ENCODE results near the gene LRRK1.

The LRRK1 gene

GRCh38 chr15:100902436-100903167 lies 16.6 kb upstream of the LRRK1 start:
- no peaks in the 10 kb centered on the region for H3K79me2 ChIP-seq (ENCODE audit: control insufficient read depth, insufficient read depth, low read length, poor library complexity)
- no CpG with 5 or more reads among the region's 22 CpGs for WGBS (ENCODE audit: extremely low coverage, insufficient coverage, insufficient read length)
- no peak overlapping the region for H2AK5ac ChIP-seq (ENCODE audit: low read length)
- H2AFZ ChIP-seq (ENCODE audit: insufficient read depth, low read length, poor library complexity) = no peak overlapping the region
- no peak overlapping the region for H3K4ac ChIP-seq (ENCODE audit: low read depth, low read length)
- H2BK12ac ChIP-seq (ENCODE audit: low read length) = no peak overlapping the region
- no peaks in the 10 kb centered on the region for H3K36me3 ChIP-seq (ENCODE audit: control insufficient read depth in 1 of 2, insufficient read depth in 2 of 2, low read length in 2 of 2)
- H4K12ac ChIP-seq (ENCODE audit: low read depth, low read length) = no peak overlapping the region
- H3K4me3 ChIP-seq (ENCODE audit: low read depth, low read length) = no peak overlapping the region
- H3K4me2 ChIP-seq (ENCODE audit: low read length) = no peak overlapping the region
- no peaks in the 10 kb centered on the region for H3K27me3 ChIP-seq (ENCODE audit: insufficient read depth, low read length)
- H2BK5ac ChIP-seq (ENCODE audit: low read depth, low read length, poor library complexity) = no peak overlapping the region
- H3K9me3 ChIP-seq (ENCODE audit: insufficient read depth, low read depth, low read length) = no peaks in the 10 kb centered on the region
- no peak overlapping the region for H3K27ac ChIP-seq (ENCODE audit: low read depth, low read length)
- no peak overlapping the region for H3K9ac ChIP-seq (ENCODE audit: low read length)
- H3K14ac ChIP-seq (ENCODE audit: low read length) = no peak overlapping the region
- H4K91ac ChIP-seq (ENCODE audit: low read depth, low read length) = no peak overlapping the region
- H3K79me1 ChIP-seq (ENCODE audit: low read length) = no peaks in the 10 kb centered on the region
- peak; percentile 67 to 81 for DNase-seq
- no peak overlapping the region for H3K18ac ChIP-seq (ENCODE audit: low read length)
- H3K4me1 ChIP-seq (ENCODE audit: control insufficient read depth in 1 of 2, insufficient read depth in 2 of 2, low read length in 2 of 2) = peaks cover 2 to 7% of the 10 kb centered on the region in 2 experiments
- H4K8ac ChIP-seq (ENCODE audit: low read depth, low read length) = peak overlapping the region; percentile 39
- H2BK120ac ChIP-seq (ENCODE audit: insufficient read depth, low read length, poor library complexity) = no peak overlapping the region
- no peak overlapping the region for H3K23ac ChIP-seq (ENCODE audit: low read length)

DNA sequence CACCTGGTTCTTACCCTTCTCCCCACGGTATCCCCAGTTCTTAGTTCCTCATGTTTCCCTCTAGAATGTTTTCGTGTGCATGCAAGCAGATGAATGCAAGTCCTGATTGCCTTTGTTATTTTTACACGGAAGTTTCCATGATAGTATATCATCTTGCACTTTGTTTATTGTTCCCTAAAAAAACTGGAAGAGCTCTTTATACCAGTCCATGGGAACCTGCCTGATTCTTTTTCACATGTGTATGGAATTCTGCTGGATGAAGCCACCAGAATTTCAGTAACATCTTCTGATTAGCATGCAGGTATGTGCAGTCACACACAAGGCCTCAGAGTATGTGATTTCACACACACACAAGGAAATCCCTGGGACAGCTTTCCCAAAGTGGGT lies 16.0 kb upstream of the LRRK1 start:
- Histone ChIP-seq H3K14ac (ENCODE audit: low read length) (no peak overlapping the region), H4K8ac (ENCODE audit: low read depth, low read length) (no peak overlapping the region), H3K18ac (ENCODE audit: low read length) (no peak overlapping the region), H3K4me1 (ENCODE audit: control insufficient read depth in 1 of 2, insufficient read depth in 2 of 2, low read length in 2 of 2) (peaks cover 2 to 7% of the 10 kb centered on the region in 2 experiments), H3K9ac (ENCODE audit: low read length) (no peak overlapping the region), H4K12ac (ENCODE audit: low read depth, low read length) (no peak overlapping the region), H3K4ac (ENCODE audit: low read depth, low read length) (no peak overlapping the region), H4K91ac (ENCODE audit: low read depth, low read length) (no peak overlapping the region), H3K79me2 (ENCODE audit: control insufficient read depth, insufficient read depth, low read length, poor library complexity) (no peaks in the 10 kb centered on the region), H2BK5ac (ENCODE audit: low read depth, low read length, poor library complexity) (no peak overlapping the region), H3K9me3 (ENCODE audit: insufficient read depth, low read depth, low read length) (no peaks in the 10 kb centered on the region), H3K36me3 (ENCODE audit: control insufficient read depth in 1 of 2, insufficient read depth in 2 of 2, low read length in 2 of 2) (no peaks in the 10 kb centered on the region), H3K23ac (ENCODE audit: low read length) (no peak overlapping the region), H3K4me2 (ENCODE audit: low read length) (no peak overlapping the region), H2BK12ac (ENCODE audit: low read length) (no peak overlapping the region), H2BK120ac (ENCODE audit: insufficient read depth, low read length, poor library complexity) (no peak overlapping the region), H3K27me3 (ENCODE audit: insufficient read depth, low read length) (no peaks in the 10 kb centered on the region), H3K4me3 (ENCODE audit: low read depth, low read length) (no peak overlapping the region), H2AK5ac (ENCODE audit: low read length) (no peak overlapping the region), H3K27ac (ENCODE audit: low read depth, low read length) (no peak overlapping the region), H3K79me1 (ENCODE audit: low read length) (no peaks in the 10 kb centered on the region), H2AFZ (ENCODE audit: insufficient read depth, low read length, poor library complexity) (no peak overlapping the region)
- no CpG with 5 or more reads among the region's 3 CpGs for WGBS (ENCODE audit: extremely low coverage, insufficient coverage, insufficient read length)
- no peak for DNase-seq

GRCh38 chr15:100905850-100906249 lies 13.3 kb upstream of the LRRK1 start:
- no peak overlapping the region for H2BK5ac ChIP-seq (ENCODE audit: low read depth, low read length, poor library complexity)
- H4K91ac ChIP-seq (ENCODE audit: low read depth, low read length) = no peak overlapping the region
- H4K12ac ChIP-seq (ENCODE audit: low read depth, low read length) = no peak overlapping the region
- WGBS (ENCODE audit: extremely low coverage, insufficient coverage, insufficient read length) = no CpG with 5 or more reads among the region's 8 CpGs
- no peak overlapping the region for H3K14ac ChIP-seq (ENCODE audit: low read length)
- H3K79me1 ChIP-seq (ENCODE audit: low read length) = no peaks in the 10 kb centered on the region
- H3K79me2 ChIP-seq (ENCODE audit: control insufficient read depth, insufficient read depth, low read length, poor library complexity) = no peaks in the 10 kb centered on the region
- H2AFZ ChIP-seq (ENCODE audit: insufficient read depth, low read length, poor library complexity) = no peak overlapping the region
- no peak overlapping the region for H2BK120ac ChIP-seq (ENCODE audit: insufficient read depth, low read length, poor library complexity)
- H3K27me3 ChIP-seq (ENCODE audit: insufficient read depth, low read length) = no peaks in the 10 kb centered on the region
- no peak overlapping the region for H2AK5ac ChIP-seq (ENCODE audit: low read length)
- H3K4ac ChIP-seq (ENCODE audit: low read depth, low read length) = no peak overlapping the region
- H3K4me3 ChIP-seq (ENCODE audit: low read depth, low read length) = no peak overlapping the region
- no peak overlapping the region for H3K23ac ChIP-seq (ENCODE audit: low read length)
- no peak overlapping the region for H4K8ac ChIP-seq (ENCODE audit: low read depth, low read length)
- peaks cover 0 to 5% of the 10 kb centered on the region in 2 experiments for H3K4me1 ChIP-seq (ENCODE audit: control insufficient read depth in 1 of 2, insufficient read depth in 2 of 2, low read length in 2 of 2)
- no peak overlapping the region for H3K9ac ChIP-seq (ENCODE audit: low read length)
- H3K36me3 ChIP-seq (ENCODE audit: control insufficient read depth in 1 of 2, insufficient read depth in 2 of 2, low read length in 2 of 2) = no peaks in the 10 kb centered on the region
- DNase-seq = no peak
- H3K4me2 ChIP-seq (ENCODE audit: low read length) = no peak overlapping the region
- H2BK12ac ChIP-seq (ENCODE audit: low read length) = no peak overlapping the region
- H3K9me3 ChIP-seq (ENCODE audit: insufficient read depth, low read depth, low read length) = no peaks in the 10 kb centered on the region
- no peak overlapping the region for H3K27ac ChIP-seq (ENCODE audit: low read depth, low read length)
- no peak overlapping the region for H3K18ac ChIP-seq (ENCODE audit: low read length)

GRCh38 chr15:100908466-100908865 lies 10.7 kb upstream of the LRRK1 start:
- H3K18ac ChIP-seq (ENCODE audit: low read length) = no peak overlapping the region
- no peaks in the 10 kb centered on the region for H3K79me2 ChIP-seq (ENCODE audit: control insufficient read depth, insufficient read depth, low read length, poor library complexity)
- H3K4me2 ChIP-seq (ENCODE audit: low read length) = no peak overlapping the region
- H3K4me3 ChIP-seq (ENCODE audit: low read depth, low read length) = no peak overlapping the region
- H3K79me1 ChIP-seq (ENCODE audit: low read length) = no peaks in the 10 kb centered on the region
- H3K4me1 ChIP-seq (ENCODE audit: control insufficient read depth in 1 of 2, insufficient read depth in 2 of 2, low read length in 2 of 2) = no peaks in the 10 kb centered on the region
- H3K4ac ChIP-seq (ENCODE audit: low read depth, low read length) = no peak overlapping the region
- H3K27ac ChIP-seq (ENCODE audit: low read depth, low read length) = no peak overlapping the region
- no peaks in the 10 kb centered on the region for H3K27me3 ChIP-seq (ENCODE audit: insufficient read depth, low read length)
- WGBS (ENCODE audit: extremely low coverage, insufficient coverage, insufficient read length) = no CpG with 5 or more reads among the region's 6 CpGs
- H2AK5ac ChIP-seq (ENCODE audit: low read length) = no peak overlapping the region
- no peak overlapping the region for H3K23ac ChIP-seq (ENCODE audit: low read length)
- DNase-seq = no peak
- H3K14ac ChIP-seq (ENCODE audit: low read length) = no peak overlapping the region
- H2AFZ ChIP-seq (ENCODE audit: insufficient read depth, low read length, poor library complexity) = no peak overlapping the region
- no peak overlapping the region for H2BK12ac ChIP-seq (ENCODE audit: low read length)
- no peak overlapping the region for H2BK5ac ChIP-seq (ENCODE audit: low read depth, low read length, poor library complexity)
- no peaks in the 10 kb centered on the region for H3K9me3 ChIP-seq (ENCODE audit: insufficient read depth, low read depth, low read length)
- no peak overlapping the region for H4K12ac ChIP-seq (ENCODE audit: low read depth, low read length)
- H2BK120ac ChIP-seq (ENCODE audit: insufficient read depth, low read length, poor library complexity) = no peak overlapping the region
- no peak overlapping the region for H4K8ac ChIP-seq (ENCODE audit: low read depth, low read length)
- H3K9ac ChIP-seq (ENCODE audit: low read length) = no peak overlapping the region
- no peak overlapping the region for H4K91ac ChIP-seq (ENCODE audit: low read depth, low read length)
- H3K36me3 ChIP-seq (ENCODE audit: control insufficient read depth in 1 of 2, insufficient read depth in 2 of 2, low read length in 2 of 2) = no peaks in the 10 kb centered on the region

Measured in trophoblast cell (in vitro differentiated cells and primary cell).